ENCODE measurements around the gene PUM2.

The PUM2 gene

GRCh38 chr2:20211860-20212458 lies 138.7 kb downstream of the PUM2 start:
- Histone ChIP-seq H2AK5ac (ENCODE audit: low read length, severe bottlenecking) (peak overlapping the region; percentile 37), H4K8ac (ENCODE audit: low read length) (peak overlapping the region; percentile 92), H3K23ac (ENCODE audit: low read length in 2 of 2) (no peak overlapping the region), H2BK120ac (ENCODE audit: low read depth, low read length) (peak overlapping the region; percentile 74), H3K9me3 (ENCODE audit: control insufficient read depth, low read length) (no peaks in the 10 kb centered on the region), H3K4me3 (ENCODE audit: insufficient read depth in 1 of 2, low read depth in 1 of 2, low read length in 2 of 2) (no peak overlapping the region), H2BK12ac (ENCODE audit: low read length in 2 of 2) (peak overlapping the region; percentile 14 to 93), H3K79me1 (replicated peaks; ENCODE audit: low read length, poor library complexity, severe bottlenecking) (peaks cover 36% of the 10 kb centered on the region), H3K9ac (ENCODE audit: low read length) (no peak overlapping the region), H3K36me3 (ENCODE audit: control insufficient read depth in 1 of 2, insufficient read depth in 2 of 2, low read depth in 1 of 2, low read length in 2 of 2) (peaks cover under 1 to 24% of the 10 kb centered on the region in 2 experiments), H3K14ac (ENCODE audit: low read length in 2 of 2) (peak overlapping the region in 1 of 2 experiments; percentile 85), H2BK5ac (ENCODE audit: low read depth, low read length, poor library complexity, severe bottlenecking) (no peak overlapping the region), H2AFZ (ENCODE audit: low read depth, low read length) (peak overlapping the region; percentile 46), H2BK15ac (ENCODE audit: low read depth, poor library complexity, severe bottlenecking) (no peak overlapping the region), H3K4me1 (ENCODE audit: control insufficient read depth, insufficient read depth, low read depth, low read length) (peaks cover 53% of the 10 kb centered on the region), H3K4me2 (ENCODE audit: low read length, poor library complexity, severe bottlenecking) (no peak overlapping the region), H3K4ac (ENCODE audit: low read depth in 1 of 2, low read length in 2 of 2) (peak overlapping the region; percentile 54 to 89), H4K91ac (ENCODE audit: low read length) (peak overlapping the region; percentile 84), H3K27me3 (ENCODE audit: control insufficient read depth in 1 of 2, insufficient read depth in 1 of 2, low read length in 2 of 2) (no peaks in the 10 kb centered on the region), H3K27ac (ENCODE audit: low read length, poor library complexity, severe bottlenecking) (peak overlapping the region; percentile 13), H3K18ac (ENCODE audit: low read depth in 1 of 2, low read length in 2 of 2) (peak overlapping the region; percentile 86 to 92)
- no peak for DNase-seq
- WGBS, result 86% methylated on average over 14 of the region's 14 CpGs

GRCh38 chr2:20211420-20211819 lies 139.2 kb downstream of the PUM2 start:
- peak overlapping the region; percentile 70 for H2BK15ac ChIP-seq (ENCODE audit: low read depth, poor library complexity, severe bottlenecking)
- H3K18ac ChIP-seq (ENCODE audit: low read depth in 1 of 2, low read length in 2 of 2), result peak overlapping the region in 1 of 2 experiments; percentile 86
- peak overlapping the region in 1 of 2 experiments; percentile 49 for H3K4ac ChIP-seq (ENCODE audit: low read depth in 1 of 2, low read length in 2 of 2)
- WGBS, result 86% methylated on average over 12 of the region's 12 CpGs
- peak overlapping the region; percentile 16 for H4K8ac ChIP-seq (ENCODE audit: low read length)
- peak overlapping the region; percentile 47 for H4K91ac ChIP-seq (ENCODE audit: low read length)
- H2AK5ac ChIP-seq (ENCODE audit: low read length, severe bottlenecking), result peak overlapping the region; percentile 16
- H3K4me2 ChIP-seq (ENCODE audit: low read length, poor library complexity, severe bottlenecking), result no peak overlapping the region
- no peak overlapping the region for H3K9ac ChIP-seq (ENCODE audit: low read length)
- H2BK120ac ChIP-seq (ENCODE audit: low read depth, low read length), result peak overlapping the region; percentile 74
- H2AFZ ChIP-seq (ENCODE audit: low read depth, low read length), result no peak overlapping the region
- H2BK12ac ChIP-seq (ENCODE audit: low read length in 2 of 2), result peak overlapping the region; percentile 14 to 93
- H3K9me3 ChIP-seq (ENCODE audit: control insufficient read depth, low read length), result no peaks in the 10 kb centered on the region
- H3K36me3 ChIP-seq (ENCODE audit: control insufficient read depth in 1 of 2, insufficient read depth in 2 of 2, low read depth in 1 of 2, low read length in 2 of 2), result peaks cover 3 to 19% of the 10 kb centered on the region in 2 experiments
- no peaks in the 10 kb centered on the region for H3K27me3 ChIP-seq (ENCODE audit: control insufficient read depth in 1 of 2, insufficient read depth in 1 of 2, low read length in 2 of 2)
- peaks cover 39% of the 10 kb centered on the region for H3K79me1 ChIP-seq (replicated peaks; ENCODE audit: low read length, poor library complexity, severe bottlenecking)
- H3K14ac ChIP-seq (ENCODE audit: low read length in 2 of 2), result no peak overlapping the region
- H3K23ac ChIP-seq (ENCODE audit: low read length in 2 of 2), result peak overlapping the region in 1 of 2 experiments; percentile 14
- H3K4me3 ChIP-seq (ENCODE audit: insufficient read depth in 1 of 2, low read depth in 1 of 2, low read length in 2 of 2), result no peak overlapping the region
- H3K4me1 ChIP-seq (ENCODE audit: control insufficient read depth, insufficient read depth, low read depth, low read length), result peaks cover 56% of the 10 kb centered on the region
- no peak overlapping the region for H3K27ac ChIP-seq (ENCODE audit: low read length, poor library complexity, severe bottlenecking)
- DNase-seq, result no peak
- H2BK5ac ChIP-seq (ENCODE audit: low read depth, low read length, poor library complexity, severe bottlenecking), result no peak overlapping the region

GRCh38 chr2:20210462-20210861 lies 140.2 kb downstream of the PUM2 start:
- no peak overlapping the region for H3K4me3 ChIP-seq (ENCODE audit: insufficient read depth in 1 of 2, low read depth in 1 of 2, low read length in 2 of 2)
- no peak overlapping the region for H2AFZ ChIP-seq (ENCODE audit: low read depth, low read length)
- H2BK12ac ChIP-seq (ENCODE audit: low read length in 2 of 2), result no peak overlapping the region
- H2BK120ac ChIP-seq (ENCODE audit: low read depth, low read length), result no peak overlapping the region
- H2BK15ac ChIP-seq (ENCODE audit: low read depth, poor library complexity, severe bottlenecking), result no peak overlapping the region
- no peak overlapping the region for H2AK5ac ChIP-seq (ENCODE audit: low read length, severe bottlenecking)
- H3K4me2 ChIP-seq (ENCODE audit: low read length, poor library complexity, severe bottlenecking), result no peak overlapping the region
- peak overlapping the region; percentile 52 for H4K91ac ChIP-seq (ENCODE audit: low read length)
- no peaks in the 10 kb centered on the region for H3K27me3 ChIP-seq (ENCODE audit: control insufficient read depth in 1 of 2, insufficient read depth in 1 of 2, low read length in 2 of 2)
- no peak overlapping the region for H2BK5ac ChIP-seq (ENCODE audit: low read depth, low read length, poor library complexity, severe bottlenecking)
- H3K27ac ChIP-seq (ENCODE audit: low read length, poor library complexity, severe bottlenecking), result no peak overlapping the region
- H4K8ac ChIP-seq (ENCODE audit: low read length), result no peak overlapping the region
- H3K9me3 ChIP-seq (ENCODE audit: control insufficient read depth, low read length), result no peaks in the 10 kb centered on the region
- H3K14ac ChIP-seq (ENCODE audit: low read length in 2 of 2), result no peak overlapping the region
- H3K9ac ChIP-seq (ENCODE audit: low read length), result no peak overlapping the region
- H3K18ac ChIP-seq (ENCODE audit: low read depth in 1 of 2, low read length in 2 of 2), result no peak overlapping the region
- H3K4ac ChIP-seq (ENCODE audit: low read depth in 1 of 2, low read length in 2 of 2), result no peak overlapping the region
- H3K23ac ChIP-seq (ENCODE audit: low read length in 2 of 2), result no peak overlapping the region
- peaks cover 3 to 20% of the 10 kb centered on the region in 2 experiments for H3K36me3 ChIP-seq (ENCODE audit: control insufficient read depth in 1 of 2, insufficient read depth in 2 of 2, low read depth in 1 of 2, low read length in 2 of 2)
- 98% methylated on average over 8 of the region's 8 CpGs for WGBS
- H3K4me1 ChIP-seq (ENCODE audit: control insufficient read depth, insufficient read depth, low read depth, low read length), result peaks cover 58% of the 10 kb centered on the region
- no peak for DNase-seq
- peaks cover 41% of the 10 kb centered on the region for H3K79me1 ChIP-seq (replicated peaks; ENCODE audit: low read length, poor library complexity, severe bottlenecking)

GRCh38 chr2:20209373-20210109 lies 141.1 kb downstream of the PUM2 start:
- no peak for DNase-seq
- H3K4ac ChIP-seq (ENCODE audit: low read depth in 1 of 2, low read length in 2 of 2), result peak overlapping the region in 1 of 2 experiments; percentile 9
- WGBS, result 94% methylated on average over 21 of the region's 21 CpGs
- H3K4me2 ChIP-seq (ENCODE audit: low read length, poor library complexity, severe bottlenecking), result no peak overlapping the region
- H3K79me1 ChIP-seq (replicated peaks; ENCODE audit: low read length, poor library complexity, severe bottlenecking), result peaks cover 45% of the 10 kb centered on the region
- no peak overlapping the region for H2BK120ac ChIP-seq (ENCODE audit: low read depth, low read length)
- no peak overlapping the region for H3K14ac ChIP-seq (ENCODE audit: low read length in 2 of 2)
- H3K36me3 ChIP-seq (ENCODE audit: control insufficient read depth in 1 of 2, insufficient read depth in 2 of 2, low read depth in 1 of 2, low read length in 2 of 2), result peaks cover 10 to 24% of the 10 kb centered on the region in 2 experiments
- H2AK5ac ChIP-seq (ENCODE audit: low read length, severe bottlenecking), result no peak overlapping the region
- no peak overlapping the region for H2AFZ ChIP-seq (ENCODE audit: low read depth, low read length)
- no peak overlapping the region for H3K18ac ChIP-seq (ENCODE audit: low read depth in 1 of 2, low read length in 2 of 2)
- no peaks in the 10 kb centered on the region for H3K9me3 ChIP-seq (ENCODE audit: control insufficient read depth, low read length)
- no peak overlapping the region for H3K23ac ChIP-seq (ENCODE audit: low read length in 2 of 2)
- peak overlapping the region in 1 of 2 experiments; percentile 59 for H2BK12ac ChIP-seq (ENCODE audit: low read length in 2 of 2)
- no peak overlapping the region for H2BK5ac ChIP-seq (ENCODE audit: low read depth, low read length, poor library complexity, severe bottlenecking)
- no peak overlapping the region for H2BK15ac ChIP-seq (ENCODE audit: low read depth, poor library complexity, severe bottlenecking)
- no peak overlapping the region for H4K91ac ChIP-seq (ENCODE audit: low read length)
- H3K4me1 ChIP-seq (ENCODE audit: control insufficient read depth, insufficient read depth, low read depth, low read length), result peaks cover 53% of the 10 kb centered on the region
- H3K27me3 ChIP-seq (ENCODE audit: control insufficient read depth in 1 of 2, insufficient read depth in 1 of 2, low read length in 2 of 2), result no peaks in the 10 kb centered on the region
- H4K8ac ChIP-seq (ENCODE audit: low read length), result no peak overlapping the region
- H3K27ac ChIP-seq (ENCODE audit: low read length, poor library complexity, severe bottlenecking), result no peak overlapping the region
- H3K9ac ChIP-seq (ENCODE audit: low read length), result no peak overlapping the region
- H3K4me3 ChIP-seq (ENCODE audit: insufficient read depth in 1 of 2, low read depth in 1 of 2, low read length in 2 of 2), result no peak overlapping the region
